BE2C (cell line): ENCODE measurements around the gene FGF22.

Experiments
- DNase-seq: peaks from one replicate; pipeline ENCODE4 v3.0.0-alpha.2; 2020
- H3K27me3 ChIP-seq: fragments of 250-450 bp; sonication (Bioruptor Pico); 2 replicates; pipeline ENCODE4 v1.5.1; 2020; ENCODE audit warnings: mild to moderate bottlenecking
- H3K36me3 ChIP-seq: fragments of 250-450 bp; sonication (Bioruptor Pico); 2 replicates; pipeline ENCODE4 v1.5.1; 2020; ENCODE audit warnings: mild to moderate bottlenecking
- H3K4me1 ChIP-seq: fragments of 250-450 bp; sonication (Bioruptor Pico); 2 replicates; pipeline ENCODE4 v1.5.1; 2020
- H3K4me3 ChIP-seq: 2 replicates; pipeline ENCODE4 v1.5.1; 2011; ENCODE audit warnings: low read depth, low read length
- H3K9me3 ChIP-seq: fragments of 250-450 bp; sonication (Bioruptor Pico); 2 replicates; pipeline ENCODE4 v1.5.1; 2020
- TF ChIP-seq, protein P1 (sequence below): IDR thresholded peaks from 2 replicates; pipeline ENCODE4 v1.5.1; 2012; ENCODE audit warnings: mild to moderate bottlenecking, low read depth, low read length

FGF22 gene

DNA sequence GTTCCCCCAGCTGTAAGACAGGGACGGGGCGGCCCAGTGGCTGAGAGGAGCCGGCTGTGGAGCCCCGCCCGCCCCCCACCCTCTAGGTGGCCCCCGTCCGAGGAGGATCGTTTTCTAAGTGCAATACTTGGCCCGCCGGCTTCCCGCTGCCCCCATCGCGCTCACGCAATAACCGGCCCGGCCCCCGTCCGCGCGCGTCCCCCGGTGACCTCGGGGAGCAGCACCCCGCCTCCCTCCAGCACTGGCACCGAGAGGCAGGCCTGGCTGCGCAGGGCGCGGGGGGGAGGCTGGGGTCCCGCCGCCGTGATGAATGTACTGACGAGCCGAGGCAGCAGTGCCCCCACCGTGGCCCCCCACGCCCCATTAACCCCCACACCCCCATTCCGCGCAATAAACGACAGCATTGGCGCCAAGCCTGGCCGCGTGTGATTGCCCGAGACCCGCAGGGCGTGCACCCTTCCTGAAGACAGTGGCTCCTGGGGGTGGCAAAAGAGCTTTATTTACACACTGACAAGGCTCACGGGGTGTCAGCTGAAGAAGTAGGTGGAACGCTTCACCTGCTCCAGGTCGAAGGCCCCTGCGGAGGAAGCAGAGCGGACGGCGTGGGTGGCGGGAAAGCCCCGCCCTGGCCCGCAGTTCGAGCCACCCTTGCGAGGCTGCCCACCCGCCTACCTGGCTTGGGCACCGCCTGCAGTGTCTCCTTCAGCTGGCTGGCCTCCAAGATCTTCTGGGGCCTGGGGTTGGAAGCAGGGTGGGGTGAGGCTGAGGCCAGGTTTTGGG is 22.7 kb upstream of the FGF22 start:
- TF ChIP-seq, protein P1, sequence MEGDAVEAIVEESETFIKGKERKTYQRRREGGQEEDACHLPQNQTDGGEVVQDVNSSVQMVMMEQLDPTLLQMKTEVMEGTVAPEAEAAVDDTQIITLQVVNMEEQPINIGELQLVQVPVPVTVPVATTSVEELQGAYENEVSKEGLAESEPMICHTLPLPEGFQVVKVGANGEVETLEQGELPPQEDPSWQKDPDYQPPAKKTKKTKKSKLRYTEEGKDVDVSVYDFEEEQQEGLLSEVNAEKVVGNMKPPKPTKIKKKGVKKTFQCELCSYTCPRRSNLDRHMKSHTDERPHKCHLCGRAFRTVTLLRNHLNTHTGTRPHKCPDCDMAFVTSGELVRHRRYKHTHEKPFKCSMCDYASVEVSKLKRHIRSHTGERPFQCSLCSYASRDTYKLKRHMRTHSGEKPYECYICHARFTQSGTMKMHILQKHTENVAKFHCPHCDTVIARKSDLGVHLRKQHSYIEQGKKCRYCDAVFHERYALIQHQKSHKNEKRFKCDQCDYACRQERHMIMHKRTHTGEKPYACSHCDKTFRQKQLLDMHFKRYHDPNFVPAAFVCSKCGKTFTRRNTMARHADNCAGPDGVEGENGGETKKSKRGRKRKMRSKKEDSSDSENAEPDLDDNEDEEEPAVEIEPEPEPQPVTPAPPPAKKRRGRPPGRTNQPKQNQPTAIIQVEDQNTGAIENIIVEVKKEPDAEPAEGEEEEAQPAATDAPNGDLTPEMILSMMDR = no peak
- H3K36me3 ChIP-seq = peaks cover 53% of the 10 kb centered on the region
- no peak overlapping the region for H3K4me3 ChIP-seq
- no peaks in the 10 kb centered on the region for H3K4me1 ChIP-seq
- H3K27me3 ChIP-seq = no peaks in the 10 kb centered on the region
- no peak for DNase-seq
- H3K9me3 ChIP-seq = no peaks in the 10 kb centered on the region

DNA sequence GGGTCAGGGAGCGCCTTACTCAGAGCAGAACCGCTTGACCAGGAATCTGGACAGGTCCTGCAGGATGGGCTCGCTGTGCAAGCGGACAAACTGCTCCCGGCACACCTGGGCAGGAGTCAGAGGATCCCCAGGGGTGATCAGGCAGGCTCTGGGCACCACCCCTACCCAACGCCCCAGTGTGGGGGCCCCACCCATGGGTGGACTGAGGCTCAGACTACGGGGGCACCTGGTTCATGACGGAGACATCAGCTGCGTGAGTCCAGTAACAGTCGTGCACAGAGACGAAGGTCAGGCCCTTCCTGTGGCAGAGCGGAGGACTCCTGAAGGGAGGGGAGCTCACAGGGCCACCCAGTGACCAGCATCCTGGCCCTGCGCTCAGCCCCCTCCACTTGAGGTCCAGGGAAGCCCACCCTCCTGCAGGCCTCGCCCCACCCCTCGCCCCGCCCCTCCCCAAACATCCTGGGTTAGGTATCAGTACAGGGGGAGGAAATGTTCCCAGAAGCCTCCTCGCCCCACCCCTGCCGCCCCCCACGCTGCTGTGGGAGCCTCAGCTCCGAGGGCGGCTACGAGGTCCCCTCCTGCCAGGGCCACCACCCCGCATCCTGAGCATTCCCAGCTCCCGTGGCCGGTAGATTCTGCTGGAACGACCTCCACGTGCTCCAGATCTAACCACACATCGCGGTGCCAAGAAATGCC is 22.0 kb upstream of the FGF22 start:
- TF ChIP-seq, protein P1 = no peak
- Histone ChIP-seq H3K4me3 (no peak overlapping the region), H3K9me3 (no peaks in the 10 kb centered on the region), H3K4me1 (no peaks in the 10 kb centered on the region), H3K36me3 (peaks cover 57% of the 10 kb centered on the region), H3K27me3 (no peaks in the 10 kb centered on the region)
- no peak for DNase-seq

DNA sequence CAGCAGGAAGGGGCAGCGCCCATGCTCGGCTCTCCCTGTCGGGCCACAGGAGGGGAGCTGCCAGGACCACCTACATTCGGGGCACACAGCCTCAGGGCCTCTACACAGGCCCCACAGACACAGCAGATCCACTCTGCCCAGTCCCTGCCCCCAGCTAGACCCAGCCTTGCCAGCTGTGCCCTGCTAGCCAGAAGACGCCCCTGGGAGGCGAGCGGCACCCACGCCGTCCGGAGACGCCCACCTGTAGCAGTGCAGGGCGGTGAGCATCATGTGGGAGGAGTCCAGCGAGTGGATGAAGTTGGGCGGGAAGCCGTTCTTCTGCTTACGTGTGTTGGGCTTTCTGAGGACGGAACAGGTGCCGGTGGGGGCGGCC is 21.4 kb upstream of the FGF22 start:
- peaks cover 55% of the 10 kb centered on the region for H3K36me3 ChIP-seq
- DNase-seq = no peak
- TF ChIP-seq, protein P1 = no peak
- H3K4me3 ChIP-seq = no peak overlapping the region
- H3K27me3 ChIP-seq = no peaks in the 10 kb centered on the region
- H3K9me3 ChIP-seq = no peaks in the 10 kb centered on the region
- no peaks in the 10 kb centered on the region for H3K4me1 ChIP-seq

DNA sequence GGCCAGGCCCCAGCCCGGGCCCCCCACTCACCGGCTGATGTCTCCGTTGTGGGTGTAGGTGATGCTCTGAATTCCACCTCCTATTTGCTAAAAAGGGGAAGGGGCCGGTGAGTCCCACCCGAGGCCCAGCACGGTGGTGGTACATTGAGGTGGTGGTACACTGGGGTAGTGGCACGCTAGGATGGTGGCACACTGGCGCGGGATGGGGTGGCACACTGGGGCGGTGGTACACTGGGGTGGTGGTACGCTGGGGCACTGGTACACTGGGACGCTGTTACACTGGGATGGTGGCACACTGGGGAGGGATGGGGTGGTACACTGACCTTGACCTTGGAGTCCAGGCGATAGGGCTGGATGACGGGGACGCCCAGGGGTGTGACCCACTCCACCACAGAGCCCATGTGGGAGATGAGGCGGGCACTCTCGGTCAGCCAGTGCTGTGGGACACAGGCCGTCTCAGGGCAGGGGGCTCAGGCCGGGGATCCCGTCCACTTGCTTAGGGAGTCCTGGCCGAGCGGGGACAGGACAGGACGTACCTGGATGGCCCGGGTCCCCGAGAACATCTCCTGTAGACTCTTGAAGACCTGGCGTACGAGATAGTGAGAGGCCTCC is 20.9 kb upstream of the FGF22 start:
- H3K36me3 ChIP-seq = peaks cover 61% of the 10 kb centered on the region
- H3K27me3 ChIP-seq = no peaks in the 10 kb centered on the region
- no peaks in the 10 kb centered on the region for H3K9me3 ChIP-seq
- no peaks in the 10 kb centered on the region; the same call in none of the 2 replicates for H3K4me1 ChIP-seq
- TF ChIP-seq, protein P1 = no peak
- no peak for DNase-seq
- no peak overlapping the region for H3K4me3 ChIP-seq

DNA sequence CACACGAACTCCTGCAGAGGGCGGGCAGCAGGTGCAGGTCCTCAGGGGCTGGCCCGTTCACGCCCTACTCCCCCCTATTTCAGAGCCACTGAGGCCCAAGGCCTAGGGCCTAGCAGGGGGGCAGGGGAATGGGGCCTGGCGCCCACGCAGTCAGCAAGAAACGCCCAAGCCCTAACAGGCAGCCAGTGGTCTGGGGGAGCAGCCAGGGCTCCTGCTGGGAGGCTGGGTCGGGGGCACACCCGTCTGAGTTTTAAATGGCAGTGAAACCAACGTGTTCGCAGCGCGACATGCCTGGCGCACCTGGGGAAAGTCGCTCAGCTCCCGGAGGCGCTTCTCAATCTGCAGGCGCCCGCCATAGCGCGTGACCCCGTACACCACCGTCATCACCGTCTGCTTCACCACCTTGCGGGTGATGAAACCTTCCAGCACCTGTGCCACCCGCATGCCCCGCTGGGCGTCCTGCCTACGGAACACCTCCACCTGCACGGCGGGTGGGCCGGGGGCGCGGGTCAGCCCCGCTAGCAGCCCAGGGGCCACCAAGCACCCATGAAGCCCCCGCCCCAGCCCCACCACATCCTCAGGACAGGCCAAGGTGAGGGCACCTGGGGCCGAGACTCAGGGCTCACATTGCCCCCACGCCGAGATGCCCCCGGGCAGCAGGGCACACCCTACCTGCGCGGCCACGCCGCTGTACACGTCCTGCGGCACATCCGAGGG is 20.2 kb upstream of the FGF22 start:
- DNase-seq = no peak
- H3K36me3 ChIP-seq = peaks cover 63% of the 10 kb centered on the region
- TF ChIP-seq, protein P1 = no peak
- H3K27me3 ChIP-seq = no peaks in the 10 kb centered on the region
- H3K4me3 ChIP-seq = no peak overlapping the region
- H3K4me1 ChIP-seq = peaks cover 6% of the 10 kb centered on the region
- H3K9me3 ChIP-seq = no peaks in the 10 kb centered on the region
